Coronary artery (tissue), 2 donors: Measurements from ENCODE around the gene CCDC7.
"Not testable (repeated sequence)": the region's sequence is repeated elsewhere in the genome, so short reads cannot be mapped to it uniquely, and the experiment has no call there.

ENCODE experiments used
- DNase-seq: peaks from one replicate; pipeline ENCODE4 v3.0.0-alpha.2; 2017; ENCODE audit warnings: low spot score
- H3K27ac ChIP-seq, 2 donors: fragments of 200-600 bp; sonication (generic); one replicate each; pipeline ENCODE4 v1.5.1; 2016 to 2019
- H3K4me3 ChIP-seq: fragments of 200-600 bp; sonication (generic); 2 replicates; pipeline ENCODE4 v1.5.1; 2016; ENCODE audit warnings: mild to moderate bottlenecking, moderate library complexity
- CTCF ChIP-seq: fragments of 200-600 bp; sonication (generic); IDR thresholded peaks from one replicate; pipeline ENCODE4 v1.5.1; 2019; ENCODE audit warnings: antibody characterized with exemption

The CCDC7 gene

GRCh38 chr10:32893916-32894664 is 448.1 kb downstream of the CCDC7 start:
- DNase-seq = no peak
- no peak overlapping the region for H3K27ac ChIP-seq
- no peak for TF ChIP-seq CTCF

DNA sequence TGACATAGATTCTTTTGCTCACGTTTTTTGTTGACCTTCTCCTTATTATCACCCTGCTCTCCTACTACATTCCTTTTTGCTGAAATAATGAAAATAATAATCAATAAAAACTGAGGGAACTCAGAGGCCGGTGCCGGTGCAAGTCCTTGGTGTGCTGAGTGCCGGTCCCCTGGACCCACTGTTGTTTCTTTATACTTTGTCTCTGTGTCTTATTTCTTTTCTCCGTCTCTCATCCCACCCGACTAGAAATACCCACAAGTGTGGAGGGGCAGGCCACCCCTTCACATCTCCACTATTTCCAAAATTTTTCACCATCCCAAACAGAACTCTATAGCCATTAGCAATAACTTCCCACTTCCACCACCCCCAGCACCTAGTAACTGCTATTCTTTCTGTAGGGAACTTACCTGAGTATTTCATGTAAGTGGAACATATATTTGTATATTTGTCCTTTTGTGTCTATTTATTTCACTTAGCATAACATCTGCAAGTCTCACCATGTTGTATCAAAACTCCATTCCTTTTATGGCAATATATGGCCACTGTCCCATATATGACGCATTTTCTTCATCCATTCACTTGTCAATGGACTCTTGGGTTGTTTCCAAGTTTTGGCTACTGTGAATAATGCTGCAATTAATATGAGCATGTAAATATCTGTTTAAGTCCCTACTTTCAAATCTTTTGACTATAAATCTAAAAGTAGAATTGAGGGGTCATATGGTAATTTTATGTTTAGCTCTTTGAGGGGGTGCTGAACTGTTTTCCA is 449.4 kb downstream of the CCDC7 start:
- DNase-seq, H3K4me3 ChIP-seq, H3K27ac ChIP-seq: not testable (repeated sequence)

More at GRCh38 chr10:32893916-32894664, 448.1 kb downstream of the CCDC7 start:
- no peak overlapping the region for H3K4me3 ChIP-seq

- H3K27ac ChIP-seq = no peak overlapping the region
Measured at GRCh38 chr10:32901815-32902214, 455.9 kb downstream of the CCDC7 start.

DNA sequence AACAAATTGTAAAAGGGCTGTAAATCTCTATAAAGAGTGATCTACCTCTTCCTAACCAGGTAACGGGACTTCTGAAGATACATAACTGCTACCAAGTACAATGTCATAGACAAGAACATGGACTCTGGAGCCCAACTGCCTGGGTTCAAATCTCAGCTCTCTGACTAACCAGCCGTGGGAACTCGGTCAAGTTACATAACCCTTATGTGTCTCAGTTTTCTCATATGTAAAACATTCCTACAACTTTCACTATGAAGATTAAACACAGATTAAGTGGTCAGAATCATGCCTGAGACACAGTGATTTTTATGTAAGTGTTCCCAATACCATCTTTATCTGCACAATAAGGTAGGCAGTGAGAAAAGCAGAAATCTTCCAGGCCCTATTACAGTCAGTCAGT is 459.5 kb downstream of the CCDC7 start:
- no peak for TF ChIP-seq CTCF
- Histone ChIP-seq H3K4me3 (no peak overlapping the region), H3K27ac (no peak overlapping the region)
- no peak for DNase-seq

More at GRCh38 chr10:32901815-32902214, 455.9 kb downstream of the CCDC7 start:
- no peak overlapping the region for H3K4me3 ChIP-seq
- DNase-seq = no peak
- no peak for TF ChIP-seq CTCF

DNA sequence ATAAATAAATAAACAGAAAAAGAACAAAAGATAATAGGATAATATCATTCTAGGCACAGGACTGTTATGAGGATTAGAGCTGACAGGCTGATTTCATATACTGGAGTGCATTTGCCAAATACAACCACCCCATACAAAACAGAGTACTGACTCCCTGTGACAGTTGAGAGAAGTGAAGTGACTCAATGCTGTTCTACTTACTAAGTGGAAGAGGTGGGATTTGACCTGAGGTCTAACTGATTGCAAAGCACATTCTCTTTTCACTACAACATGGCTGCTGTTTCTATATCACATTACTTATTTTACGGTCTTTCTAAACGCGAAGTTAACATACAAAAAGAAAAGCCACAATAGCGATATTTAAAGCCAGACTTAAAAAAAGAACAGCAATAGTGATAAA is 460.7 kb downstream of the CCDC7 start:
- no peak for TF ChIP-seq CTCF
- Histone ChIP-seq H3K27ac (no peak overlapping the region), H3K4me3 (no peak overlapping the region)
- no peak for DNase-seq

GRCh38 chr10:32909456-32909855 is 463.5 kb downstream of the CCDC7 start:
- no peak for DNase-seq
- Histone ChIP-seq H3K4me3 (no peak overlapping the region), H3K27ac (no peak overlapping the region)
- TF ChIP-seq CTCF = no peak

DNA sequence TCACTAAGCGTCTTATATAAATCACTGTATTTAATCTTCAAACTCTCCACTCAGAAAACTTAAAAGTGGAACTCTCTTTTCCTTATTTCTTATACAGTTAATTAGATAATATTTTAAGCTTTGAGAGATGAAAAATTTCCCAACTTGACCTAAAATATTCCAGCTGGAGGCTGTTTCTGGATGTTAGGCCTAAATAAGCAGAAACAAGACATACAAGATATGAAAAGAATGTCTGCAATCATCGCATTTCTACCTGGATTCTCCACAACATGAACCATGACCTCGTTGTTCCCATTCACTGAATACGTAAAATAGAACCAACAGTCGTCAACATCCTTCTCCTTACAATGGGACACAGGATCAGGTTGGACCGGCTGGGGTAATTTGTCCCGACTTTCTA is 464.0 kb downstream of the CCDC7 start:
- not testable (repeated sequence) for H3K4me3 ChIP-seq, DNase-seq, H3K27ac ChIP-seq
